HEK293 (cell line): ENCODE measurements around the gene LIMS4.
"Not testable (repeated sequence)": the region's sequence is repeated elsewhere in the genome, so short reads cannot be mapped to it uniquely, and the experiment has no call there.

Experiments used
- GLIS2 ChIP-seq: fragments of 450-650 bp; formaldehyde crosslinking; IDR thresholded peaks from 2 replicates; pipeline ENCODE4 v1.5.1; 2016; ENCODE audit warnings: missing biosample characterization, missing genetic modification characterization
- TSHZ1 ChIP-seq: fragments of 450-650 bp; formaldehyde crosslinking; IDR thresholded peaks from 2 replicates; pipeline ENCODE4 v1.5.1; 2016; ENCODE audit warnings: missing biosample characterization, missing genetic modification characterization, borderline replicate concordance
- ZNF341 ChIP-seq: fragments of 450-650 bp; formaldehyde crosslinking; IDR thresholded peaks from 2 replicates; pipeline ENCODE4; 2016; ENCODE audit warnings: low read depth, missing biosample characterization, missing genetic modification characterization
- ZNF513 ChIP-seq: fragments of 450-650 bp; IDR thresholded peaks from 2 replicates; pipeline ENCODE4 v1.5.1; 2018; ENCODE audit warnings: missing biosample characterization, missing genetic modification characterization
- TF ChIP-seq, protein P1 (sequence below): fragments of 450-650 bp; formaldehyde crosslinking; IDR thresholded peaks from 2 replicates; pipeline ENCODE4 v1.5.1; 2016; ENCODE audit warnings: missing biosample characterization, missing genetic modification characterization

DNA sequence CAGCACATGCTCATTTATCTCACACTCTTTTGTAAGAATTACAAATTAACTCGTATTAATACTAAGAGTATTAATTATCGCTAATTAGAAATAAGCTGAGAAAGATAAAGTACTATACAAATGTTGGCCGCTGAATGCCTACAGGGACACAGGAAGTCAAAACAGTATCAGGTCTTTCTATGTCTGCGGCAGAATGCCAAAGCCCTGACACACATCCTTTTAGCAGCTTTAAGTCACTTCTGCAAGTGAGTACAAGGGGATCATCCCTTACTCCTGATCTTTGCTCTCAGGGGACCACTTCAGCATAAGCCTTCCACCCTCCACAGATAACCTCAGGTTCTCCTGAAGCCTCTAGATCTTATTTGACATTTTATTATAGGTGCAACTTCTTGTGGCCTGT, 10.1 kb upstream of the LIMS4 start:
- TF ChIP-seq ZNF341, ZNF513, GLIS2, TSHZ1 (tag by site-specific recombination): not testable (repeated sequence)
- TF ChIP-seq, protein P1, sequence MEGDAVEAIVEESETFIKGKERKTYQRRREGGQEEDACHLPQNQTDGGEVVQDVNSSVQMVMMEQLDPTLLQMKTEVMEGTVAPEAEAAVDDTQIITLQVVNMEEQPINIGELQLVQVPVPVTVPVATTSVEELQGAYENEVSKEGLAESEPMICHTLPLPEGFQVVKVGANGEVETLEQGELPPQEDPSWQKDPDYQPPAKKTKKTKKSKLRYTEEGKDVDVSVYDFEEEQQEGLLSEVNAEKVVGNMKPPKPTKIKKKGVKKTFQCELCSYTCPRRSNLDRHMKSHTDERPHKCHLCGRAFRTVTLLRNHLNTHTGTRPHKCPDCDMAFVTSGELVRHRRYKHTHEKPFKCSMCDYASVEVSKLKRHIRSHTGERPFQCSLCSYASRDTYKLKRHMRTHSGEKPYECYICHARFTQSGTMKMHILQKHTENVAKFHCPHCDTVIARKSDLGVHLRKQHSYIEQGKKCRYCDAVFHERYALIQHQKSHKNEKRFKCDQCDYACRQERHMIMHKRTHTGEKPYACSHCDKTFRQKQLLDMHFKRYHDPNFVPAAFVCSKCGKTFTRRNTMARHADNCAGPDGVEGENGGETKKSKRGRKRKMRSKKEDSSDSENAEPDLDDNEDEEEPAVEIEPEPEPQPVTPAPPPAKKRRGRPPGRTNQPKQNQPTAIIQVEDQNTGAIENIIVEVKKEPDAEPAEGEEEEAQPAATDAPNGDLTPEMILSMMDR (tag by site-specific recombination): not testable (repeated sequence)
